Measurements from ENCODE around the gene STC2. TPM values are rescaled to one million over a fixed set of nuclear protein-coding genes. Genes with fewer than 3 reads are reported as not detected.

STC2 gene
- total RNA-seq, 4 donors from 2014 or later: 0.72 to 7.6 (median 5.7) TPM

DNA sequence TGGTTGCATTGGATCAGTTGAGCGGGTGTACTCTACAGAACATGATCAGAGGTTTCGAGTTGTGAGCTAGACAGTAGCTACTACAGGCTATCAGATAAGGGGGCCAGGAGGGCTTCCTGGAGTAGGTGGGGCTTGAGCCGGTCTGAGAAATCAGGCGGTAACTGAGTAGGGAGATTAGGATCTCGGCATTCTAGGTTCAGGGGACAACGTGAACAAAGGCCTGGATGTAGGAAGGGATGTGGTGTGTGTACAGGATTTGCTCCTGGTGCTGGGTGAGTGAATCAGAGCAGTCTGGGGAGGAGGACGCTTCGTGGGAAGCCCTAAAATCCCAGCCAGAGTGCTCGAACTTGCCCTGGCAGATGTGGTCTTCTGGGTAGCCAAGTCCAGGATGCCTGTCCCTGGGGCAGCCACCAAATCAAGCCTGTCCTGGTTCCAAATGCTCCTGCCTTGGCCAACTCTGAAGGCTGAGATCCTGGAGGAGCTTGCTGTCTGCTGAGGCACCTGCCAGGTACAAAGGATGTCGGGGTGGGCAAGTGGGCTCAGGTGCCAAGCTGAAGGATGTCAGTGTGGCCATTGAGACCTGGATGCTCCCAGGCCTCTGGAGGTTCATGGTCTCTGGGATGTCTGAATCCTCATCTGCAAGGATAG, 33.4 kb downstream of the STC2 start:
- H3K4me3 ChIP-seq: no peak overlapping the region
- no peak for DNase-seq (ENCODE audit: low spot score in 2 of 2)
- no peak overlapping the region for H3K27ac ChIP-seq
- H3K36me3 ChIP-seq: no peaks in the 10 kb centered on the region
- H3K27me3 ChIP-seq: peaks cover 13% of the 10 kb centered on the region
- WGBS: 71% methylated on average over 10 of the region's 10 CpGs
- H3K9me3 ChIP-seq: no peaks in the 10 kb centered on the region
- TF ChIP-seq POLR2A (IDR thresholded peaks at IDR 0.05): no peak
- no peak for TF ChIP-seq EP300 (IDR thresholded peaks at IDR 0.05)
- no peak for TF ChIP-seq POLR2AphosphoS5 (IDR thresholded peaks at IDR 0.05)
- TF ChIP-seq, protein P1, sequence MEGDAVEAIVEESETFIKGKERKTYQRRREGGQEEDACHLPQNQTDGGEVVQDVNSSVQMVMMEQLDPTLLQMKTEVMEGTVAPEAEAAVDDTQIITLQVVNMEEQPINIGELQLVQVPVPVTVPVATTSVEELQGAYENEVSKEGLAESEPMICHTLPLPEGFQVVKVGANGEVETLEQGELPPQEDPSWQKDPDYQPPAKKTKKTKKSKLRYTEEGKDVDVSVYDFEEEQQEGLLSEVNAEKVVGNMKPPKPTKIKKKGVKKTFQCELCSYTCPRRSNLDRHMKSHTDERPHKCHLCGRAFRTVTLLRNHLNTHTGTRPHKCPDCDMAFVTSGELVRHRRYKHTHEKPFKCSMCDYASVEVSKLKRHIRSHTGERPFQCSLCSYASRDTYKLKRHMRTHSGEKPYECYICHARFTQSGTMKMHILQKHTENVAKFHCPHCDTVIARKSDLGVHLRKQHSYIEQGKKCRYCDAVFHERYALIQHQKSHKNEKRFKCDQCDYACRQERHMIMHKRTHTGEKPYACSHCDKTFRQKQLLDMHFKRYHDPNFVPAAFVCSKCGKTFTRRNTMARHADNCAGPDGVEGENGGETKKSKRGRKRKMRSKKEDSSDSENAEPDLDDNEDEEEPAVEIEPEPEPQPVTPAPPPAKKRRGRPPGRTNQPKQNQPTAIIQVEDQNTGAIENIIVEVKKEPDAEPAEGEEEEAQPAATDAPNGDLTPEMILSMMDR (IDR thresholded peaks at IDR 0.05): no peak
- peaks cover 13% of the 10 kb centered on the region for H3K4me1 ChIP-seq

DNA sequence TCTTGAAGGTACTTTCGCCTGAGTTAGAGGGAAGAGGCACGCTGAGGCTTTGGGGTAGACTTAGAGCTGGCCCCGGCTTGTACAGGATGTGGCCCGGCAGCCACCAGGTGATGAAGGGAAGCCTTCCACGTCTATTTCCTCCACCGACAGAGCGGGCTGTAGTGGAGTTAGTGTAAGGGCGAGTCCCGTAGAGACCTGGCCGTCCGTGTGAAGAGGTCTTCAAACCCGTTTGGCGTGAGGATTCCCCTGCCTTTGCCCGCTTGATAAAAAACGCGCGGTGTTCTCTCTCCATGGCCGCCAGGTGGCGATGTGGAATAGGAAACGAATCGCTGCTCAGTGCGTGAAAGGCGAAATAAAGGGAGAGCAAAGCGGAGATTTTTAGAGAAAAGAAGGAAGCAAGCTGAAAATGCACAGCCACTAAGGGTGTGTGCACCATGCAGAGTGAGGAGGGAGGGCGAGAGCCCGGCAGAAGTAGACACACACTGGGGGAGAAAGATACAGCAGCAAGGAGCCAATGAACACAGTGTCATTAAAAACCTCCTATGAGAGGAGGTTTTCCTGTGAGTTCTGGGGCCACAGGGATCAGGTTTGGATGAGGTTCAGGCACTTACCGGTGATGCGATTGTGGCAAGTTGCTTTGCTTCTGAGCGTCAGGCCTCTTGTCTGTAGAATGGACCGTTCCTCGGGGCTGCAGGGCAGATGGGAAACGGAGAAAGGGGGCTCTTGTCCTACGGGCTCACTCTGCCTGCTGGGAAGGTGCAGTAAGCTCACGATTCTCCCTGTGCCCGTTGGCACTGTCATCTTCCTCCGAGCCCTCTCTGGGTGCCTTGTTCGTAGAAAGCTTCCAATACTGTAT, 34.2 kb downstream of the STC2 start:
- WGBS: 13% methylated on average over 37 of the region's 37 CpGs
- DNase-seq (ENCODE audit: low spot score in 2 of 2): peak in 1 of 2 donors; percentile 85
- peaks cover 16% of the 10 kb centered on the region for H3K27me3 ChIP-seq
- H3K9me3 ChIP-seq: no peaks in the 10 kb centered on the region
- H3K4me3 ChIP-seq: no peak overlapping the region
- no peaks in the 10 kb centered on the region for H3K36me3 ChIP-seq
- peaks cover 13% of the 10 kb centered on the region for H3K4me1 ChIP-seq
- no peak overlapping the region for H3K27ac ChIP-seq
- no peak for TF ChIP-seq POLR2A (IDR thresholded peaks at IDR 0.05)
- TF ChIP-seq, protein P1 (IDR thresholded peaks at IDR 0.05): peak; percentile 67 to 92

DNA sequence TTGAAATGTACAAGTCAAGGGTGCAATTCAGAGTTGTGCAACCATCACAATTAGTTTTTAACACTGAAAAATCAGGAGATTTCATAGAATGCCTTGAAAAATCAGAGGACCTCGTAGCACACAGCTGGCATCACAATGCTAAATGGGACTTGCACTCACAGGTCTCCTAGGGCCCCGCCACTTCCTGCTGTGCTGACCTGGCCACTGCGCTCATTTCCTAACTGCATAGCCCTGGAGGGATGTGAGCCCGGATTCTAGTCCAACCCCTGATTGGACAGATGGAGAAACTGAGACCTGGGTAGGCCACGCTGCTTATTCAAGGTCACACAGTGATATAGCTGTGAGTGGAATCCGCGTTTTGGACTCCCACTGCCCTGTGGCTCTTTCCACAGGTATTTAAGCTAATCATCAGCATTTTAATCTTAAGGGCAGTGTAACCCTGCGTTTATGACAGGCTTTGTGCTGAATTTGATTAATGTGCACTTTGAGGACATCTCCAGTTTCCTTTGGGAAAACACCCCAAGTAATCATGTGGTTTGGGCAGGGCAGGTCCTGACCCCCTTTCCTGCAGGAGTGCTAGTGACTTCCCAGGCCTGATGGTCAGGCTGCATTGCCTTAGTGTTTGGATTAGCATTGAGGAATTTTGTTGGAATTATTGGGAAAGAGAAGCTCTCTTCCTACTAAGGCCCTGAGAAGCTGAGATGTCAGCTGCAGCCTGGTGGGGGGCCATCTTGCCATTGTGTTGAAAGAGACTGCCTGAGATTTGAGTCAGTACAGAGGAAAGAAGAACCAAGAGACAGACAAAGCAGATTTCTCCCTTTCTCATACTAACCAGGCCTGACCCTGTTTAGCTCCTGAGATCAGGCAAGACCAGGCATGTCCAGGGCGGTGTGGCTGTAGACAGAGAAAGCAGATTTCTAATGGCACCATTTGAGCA, 36.2 kb downstream of the STC2 start:
- H3K36me3 ChIP-seq: no peaks in the 10 kb centered on the region
- H3K27me3 ChIP-seq: peaks cover 33% of the 10 kb centered on the region
- H3K27ac ChIP-seq: no peak overlapping the region
- TF ChIP-seq, protein P1 (IDR thresholded peaks at IDR 0.05): no peak
- TF ChIP-seq EP300 (IDR thresholded peaks at IDR 0.05): no peak
- no peak for TF ChIP-seq POLR2AphosphoS5 (IDR thresholded peaks at IDR 0.05)
- no peak for TF ChIP-seq POLR2A (IDR thresholded peaks at IDR 0.05)
- DNase-seq (ENCODE audit: low spot score in 2 of 2): no peak
- 84% methylated on average over 9 of the region's 9 CpGs for WGBS
- H3K4me1 ChIP-seq: peaks cover 13% of the 10 kb centered on the region
- no peaks in the 10 kb centered on the region for H3K9me3 ChIP-seq
- H3K4me3 ChIP-seq: no peak overlapping the region

DNA sequence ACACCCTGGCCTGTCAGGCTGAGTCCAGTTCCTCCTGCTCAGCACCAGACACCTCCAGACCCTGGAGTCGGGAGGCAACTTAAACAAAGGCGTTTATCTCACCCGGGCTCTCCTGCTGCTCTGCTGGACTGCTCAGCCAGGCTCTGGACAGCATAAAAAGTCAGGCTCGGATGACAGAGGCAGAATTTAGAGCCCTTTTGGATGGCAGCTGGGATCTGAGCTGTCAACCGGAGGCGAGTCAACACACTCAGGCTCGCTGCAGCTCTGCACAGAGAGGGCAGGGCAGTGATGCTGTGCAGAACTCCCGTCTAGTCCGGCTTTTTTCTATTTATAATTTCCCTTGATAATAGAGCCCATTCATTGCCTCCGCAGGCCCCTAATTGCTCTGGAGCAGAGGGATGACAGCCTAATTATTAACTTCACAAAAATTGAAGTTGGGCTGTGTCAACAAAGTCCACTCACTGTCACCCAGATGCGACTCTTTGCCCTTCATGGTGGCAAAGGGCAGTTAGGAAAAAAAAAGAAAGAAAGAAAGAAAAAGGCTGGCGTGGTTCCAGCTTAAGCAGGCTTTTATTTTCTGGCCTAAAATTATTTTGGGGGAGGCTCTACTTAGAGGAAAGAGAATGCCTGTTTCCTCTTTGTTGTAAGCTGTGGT, 37.6 kb downstream of the STC2 start:
- Histone ChIP-seq H3K27ac (no peak overlapping the region), H3K4me1 (peaks cover 13% of the 10 kb centered on the region), H3K4me3 (no peak overlapping the region), H3K27me3 (peaks cover 43% of the 10 kb centered on the region), H3K36me3 (no peaks in the 10 kb centered on the region), H3K9me3 (no peaks in the 10 kb centered on the region)
- 57% methylated on average over 12 of the region's 12 CpGs for WGBS
- DNase-seq (ENCODE audit: low spot score in 2 of 2): no peak
- TF ChIP-seq, protein P1 (IDR thresholded peaks at IDR 0.05): no peak
- TF ChIP-seq POLR2A (IDR thresholded peaks at IDR 0.05): no peak
- TF ChIP-seq POLR2AphosphoS5 (IDR thresholded peaks at IDR 0.05): no peak
- TF ChIP-seq EP300 (IDR thresholded peaks at IDR 0.05): no peak
